H7 (cell line): ENCODE measurements around the gene WFS1. TPM values are rescaled to one million over a fixed set of nuclear protein-coding genes. Genes with fewer than 3 reads are reported as not detected.

Experiments used
- DNase-seq: peaks from one replicate; pipeline ENCODE4 v3.0.0; 2012
- H3K27me3 ChIP-seq: 2 replicates; pipeline ENCODE4 v1.6.0; 2011; ENCODE audit warnings: mild to moderate bottlenecking, low read length; ENCODE audit not compliant: control insufficient read depth, insufficient read depth
- H3K36me3 ChIP-seq: replicated peaks from 2 replicates; pipeline ENCODE4 v1.5.1; 2011; ENCODE audit warnings: low read length; ENCODE audit not compliant: control insufficient read depth, insufficient read depth
- H3K4me3 ChIP-seq: 2 replicates; pipeline ENCODE4 v1.5.1; 2011; ENCODE audit warnings: low read depth, mild to moderate bottlenecking, control low read depth, low read length, moderate library complexity; ENCODE audit not compliant: insufficient read depth
- total RNA-seq: library from RNA; depleted of rRNA; stranded (reverse); fragments of >200 nt; shearing (Covaris generic); gene quantifications from 2 replicates; pipeline ENCODE4 v1.2.3, GENCODE V29; 2014

Gene WFS1
- total RNA-seq, 1 experiment from 2014 or later = 22.6 TPM

- H3K27me3 ChIP-seq = no peaks in the 10 kb centered on the region
- no peak overlapping the region for H3K4me3 ChIP-seq
- DNase-seq = no peak
- no peaks in the 10 kb centered on the region; the same call in none of the 2 replicates for H3K36me3 ChIP-seq
Measured at GRCh38 chr4:6275898-6276806, 6.5 kb downstream of the WFS1 start.

- Histone ChIP-seq H3K4me3 (no peak overlapping the region), H3K27me3 (no peaks in the 10 kb centered on the region), H3K36me3 (no peaks in the 10 kb centered on the region; the same call in none of the 2 replicates)
- no peak for DNase-seq
Measured at GRCh38 chr4:6277139-6277802, 7.6 kb downstream of the WFS1 start.

- Histone ChIP-seq H3K4me3 (no peak overlapping the region), H3K36me3 (no peaks in the 10 kb centered on the region; the same call in none of the 2 replicates), H3K27me3 (no peaks in the 10 kb centered on the region)
- no peak for DNase-seq
Measured at GRCh38 chr4:6277935-6278800, 8.5 kb downstream of the WFS1 start.

GRCh38 chr4:6278801-6279197 is 9.1 kb downstream of the WFS1 start:
- H3K27me3 ChIP-seq = no peaks in the 10 kb centered on the region
- no peak for DNase-seq
- no peaks in the 10 kb centered on the region; the same call in none of the 2 replicates for H3K36me3 ChIP-seq
- H3K4me3 ChIP-seq = no peak overlapping the region

- Histone ChIP-seq H3K36me3 (no peaks in the 10 kb centered on the region; the same call in none of the 2 replicates), H3K27me3 (no peaks in the 10 kb centered on the region), H3K4me3 (no peak overlapping the region)
- no peak for DNase-seq
Measured at GRCh38 chr4:6279582-6280289, 10.1 kb downstream of the WFS1 start.

DNA sequence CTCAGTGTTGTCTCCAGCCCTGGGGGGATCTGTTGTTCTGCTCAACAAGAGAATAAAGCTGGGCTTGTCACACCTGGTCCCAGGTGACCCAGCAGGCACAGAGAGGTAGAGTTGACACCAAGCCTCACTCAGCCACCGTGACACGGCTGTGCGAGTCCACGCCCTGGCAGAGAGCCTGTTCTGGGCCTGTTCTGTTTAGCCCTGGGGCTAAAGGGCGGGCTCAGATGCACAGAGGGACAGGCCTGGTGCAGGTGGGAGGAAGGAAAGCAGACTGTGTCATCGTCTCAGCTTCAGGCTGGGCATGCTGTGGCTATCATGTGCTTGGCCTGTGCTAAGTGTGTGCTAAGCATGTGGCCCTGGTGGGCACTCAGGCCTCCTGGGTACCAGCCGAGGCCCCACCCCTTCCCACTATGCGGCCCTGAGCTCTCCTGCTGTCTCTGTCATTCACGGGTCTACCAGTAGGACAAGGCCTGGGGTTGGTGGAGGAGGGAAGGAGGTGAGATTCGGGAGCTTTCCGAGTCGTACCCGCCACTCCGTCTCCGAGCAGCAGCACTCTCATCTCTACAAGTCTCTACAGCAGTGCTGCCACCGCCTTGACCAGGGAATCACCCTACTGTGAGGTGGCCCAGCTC is 10.8 kb downstream of the WFS1 start:
- Histone ChIP-seq H3K36me3 (no peaks in the 10 kb centered on the region; the same call in none of the 2 replicates), H3K27me3 (no peaks in the 10 kb centered on the region), H3K4me3 (no peak overlapping the region)
- DNase-seq = no peak

DNA sequence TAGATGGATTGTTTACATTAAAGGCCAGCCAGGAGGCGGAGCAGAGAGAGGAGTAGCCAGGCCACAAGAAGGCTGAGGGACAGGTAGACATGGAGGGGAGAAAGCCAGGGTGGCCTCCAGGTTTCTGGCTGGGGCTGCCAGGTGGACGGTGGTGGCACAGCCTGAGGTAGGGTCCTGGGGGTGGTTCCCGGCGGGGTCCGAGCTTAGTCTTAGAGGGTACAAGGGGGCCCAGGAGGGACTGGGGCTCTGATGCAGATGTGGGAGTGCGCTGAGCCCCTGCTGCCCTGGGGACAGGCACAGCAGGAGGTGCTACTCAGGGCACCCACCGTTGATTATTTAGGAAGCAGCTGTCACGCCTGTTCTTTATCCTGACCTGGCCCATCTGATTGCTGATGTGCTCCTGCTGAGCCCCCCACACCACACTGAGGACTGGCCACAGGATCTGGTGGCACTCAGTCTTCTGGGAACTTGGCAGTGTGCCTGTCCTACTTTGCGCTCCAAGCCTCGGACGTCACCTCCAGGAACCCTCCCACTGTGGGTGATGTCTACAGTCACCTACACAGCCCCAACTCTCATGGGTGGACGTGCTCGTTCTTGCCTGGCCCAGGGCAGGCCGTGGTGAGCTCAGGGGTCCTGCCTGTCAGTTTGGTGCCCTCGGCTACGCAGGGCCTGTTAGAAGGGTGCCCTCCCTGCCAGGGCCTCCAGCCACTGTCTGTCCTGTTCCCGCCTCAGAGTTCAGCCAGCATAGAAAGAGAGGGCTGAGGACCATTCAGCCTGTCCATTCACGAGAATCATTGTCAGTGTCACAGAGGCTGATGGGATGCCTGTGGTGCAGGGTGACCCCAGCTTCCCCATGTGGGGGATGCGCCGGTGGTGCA is 12.0 kb downstream of the WFS1 start:
- H3K36me3 ChIP-seq = no peaks in the 10 kb centered on the region; the same call in none of the 2 replicates
- no peak overlapping the region for H3K4me3 ChIP-seq
- H3K27me3 ChIP-seq = no peaks in the 10 kb centered on the region
- DNase-seq = no peak

GRCh38 chr4:6282314-6282771 is 12.7 kb downstream of the WFS1 start:
- Histone ChIP-seq H3K4me3 (no peak overlapping the region), H3K36me3 (peaks cover 1% of the 10 kb centered on the region), H3K27me3 (no peaks in the 10 kb centered on the region)
- DNase-seq = no peak

GRCh38 chr4:6283282-6283681 is 13.6 kb downstream of the WFS1 start:
- Histone ChIP-seq H3K4me3 (no peak overlapping the region), H3K36me3 (peaks cover 4% of the 10 kb centered on the region), H3K27me3 (no peaks in the 10 kb centered on the region)
- DNase-seq = no peak

- H3K4me3 ChIP-seq = no peak overlapping the region
- H3K36me3 ChIP-seq = peaks cover 4% of the 10 kb centered on the region
- H3K27me3 ChIP-seq = no peaks in the 10 kb centered on the region
- no peak for DNase-seq
Measured at GRCh38 chr4:6287017-6287788, 17.6 kb downstream of the WFS1 start.

GRCh38 chr4:6288342-6288741 is 18.7 kb downstream of the WFS1 start:
- H3K4me3 ChIP-seq = no peak overlapping the region
- H3K36me3 ChIP-seq = peaks cover 4% of the 10 kb centered on the region
- no peak for DNase-seq
- H3K27me3 ChIP-seq = no peaks in the 10 kb centered on the region

DNA sequence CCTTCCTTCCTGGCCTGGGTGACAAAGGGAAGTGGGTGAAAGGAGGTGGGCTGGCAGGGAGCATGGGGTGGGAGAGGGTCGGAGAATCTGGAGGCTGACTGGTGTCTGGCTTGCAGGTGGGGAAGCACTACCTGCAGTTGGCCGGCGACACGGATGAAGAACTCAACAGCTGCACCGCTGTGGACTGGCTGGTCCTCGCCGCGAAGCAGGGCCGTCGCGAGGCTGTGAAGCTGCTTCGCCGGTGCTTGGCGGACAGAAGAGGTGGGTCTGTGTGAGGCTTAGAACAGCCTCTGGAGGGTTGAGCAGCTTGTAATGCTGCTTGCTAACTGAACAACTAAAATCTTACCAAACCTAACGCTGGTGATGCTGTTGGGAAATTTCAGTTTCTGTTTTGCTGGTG is 19.2 kb downstream of the WFS1 start:
- Histone ChIP-seq H3K27me3 (no peaks in the 10 kb centered on the region), H3K4me3 (no peak overlapping the region), H3K36me3 (peaks cover 4% of the 10 kb centered on the region)
- no peak for DNase-seq
